HL-60 (cell line): Measurements from ENCODE around the gene ACTA2.

Experiments
- DNase-seq, 2 experiments: peaks; one replicate each; pipeline ENCODE4 v3.0.0-alpha.2; 2010 to 2020; ENCODE audit warnings: low read depth in 1 of 2, low spot score in 1 of 2
- H3K27ac ChIP-seq: fragments of 250-450 bp; sonication (Bioruptor Pico); replicated peaks from 2 replicates; pipeline ENCODE4 v1.5.1; 2020; ENCODE audit warnings: mild to moderate bottlenecking, moderate library complexity
- H3K27me3 ChIP-seq: fragments of 250-450 bp; sonication (Bioruptor Pico); 2 replicates; pipeline ENCODE4 v1.5.1; 2021; ENCODE audit warnings: mild to moderate bottlenecking, moderate library complexity; ENCODE audit not compliant: insufficient read depth, poor library complexity, severe bottlenecking
- H3K4me3 ChIP-seq: replicated peaks from 2 replicates; pipeline ENCODE4 v1.5.1; 2011; ENCODE audit warnings: mild to moderate bottlenecking, control low read depth, low read length; ENCODE audit not compliant: insufficient read depth
- CTCF ChIP-seq: IDR thresholded peaks from one replicate; pipeline ENCODE4 v1.5.1; 2011; ENCODE audit warnings: low read length, control low read depth, inconsistent platforms; ENCODE audit not compliant: insufficient read depth
- GABPA ChIP-seq: IDR thresholded peaks from 2 replicates; pipeline ENCODE4 v1.6.1; 2012; ENCODE audit warnings: low read depth
- POLR2AphosphoS5 ChIP-seq: IDR thresholded peaks from 2 replicates; pipeline ENCODE4 v1.6.1; 2012; ENCODE audit warnings: low read depth
- REST ChIP-seq: IDR thresholded peaks from 2 replicates; pipeline ENCODE4 v1.6.1; 2012; ENCODE audit warnings: low read depth; ENCODE audit not compliant: insufficient replicate concordance
- SPI1 ChIP-seq: IDR thresholded peaks from 2 replicates; pipeline ENCODE4 v1.6.1; 2012; ENCODE audit warnings: low read depth, mild to moderate bottlenecking, borderline replicate concordance

The ACTA2 gene

DNA sequence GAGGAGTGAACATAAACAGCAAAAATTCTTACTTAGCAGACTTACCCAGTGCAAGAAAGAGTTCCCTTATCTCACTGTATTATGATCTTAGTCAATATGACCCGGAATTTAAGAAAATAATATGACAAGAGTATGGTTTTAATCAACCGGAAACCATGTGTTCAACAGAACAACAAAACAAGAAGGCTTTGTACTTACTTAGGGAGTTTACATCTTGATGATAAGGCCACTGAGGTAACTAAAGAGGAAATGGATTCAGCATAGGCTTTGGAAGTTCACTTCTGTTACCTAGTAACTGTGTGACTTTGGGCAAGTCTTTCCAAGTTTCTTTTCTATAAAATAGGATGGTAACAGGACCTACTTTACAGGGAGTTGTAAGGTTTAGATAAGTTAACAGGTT, 30.6 kb upstream of the ACTA2 start:
- Histone ChIP-seq H3K27me3 (no peaks in the 10 kb centered on the region), H3K27ac (no peak overlapping the region), H3K4me3 (no peak overlapping the region)
- no peak for DNase-seq
- TF ChIP-seq GABPA (no peak), POLR2AphosphoS5 (no peak), CTCF (no peak), REST (no peak), SPI1 (no peak; the same call in 1 of the 2 replicates)

DNA sequence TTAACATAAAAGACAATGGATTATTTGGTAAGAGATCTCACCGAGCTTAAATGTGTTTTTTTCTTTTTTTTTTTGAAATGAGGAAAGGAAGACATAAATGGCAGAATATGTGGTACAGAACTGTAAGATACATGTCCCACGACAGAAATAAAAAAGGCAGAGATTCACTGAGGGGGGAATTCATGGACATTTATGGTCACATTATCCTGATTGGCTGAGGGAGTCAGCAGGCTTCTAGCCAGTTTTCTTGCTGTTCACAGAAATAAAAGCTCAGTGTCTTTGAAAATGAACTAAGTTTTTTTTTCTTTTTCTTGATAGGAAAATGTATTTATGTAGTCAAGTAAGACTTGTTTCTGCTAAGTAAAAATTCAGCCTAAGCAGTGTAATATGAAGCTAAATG, 29.8 kb upstream of the ACTA2 start:
- Histone ChIP-seq H3K27ac (no peak overlapping the region), H3K27me3 (no peaks in the 10 kb centered on the region), H3K4me3 (no peak overlapping the region)
- TF ChIP-seq CTCF (no peak), SPI1 (no peak), POLR2AphosphoS5 (no peak), GABPA (no peak), REST (no peak)
- no peak for DNase-seq

- H3K4me3 ChIP-seq: no peak overlapping the region
- no peaks in the 10 kb centered on the region for H3K27me3 ChIP-seq
- no peak overlapping the region for H3K27ac ChIP-seq
- DNase-seq: no peak
- TF ChIP-seq SPI1: no peak
Measured at GRCh38 chr10:88981435-88981834, 28.9 kb upstream of the ACTA2 start.

DNA sequence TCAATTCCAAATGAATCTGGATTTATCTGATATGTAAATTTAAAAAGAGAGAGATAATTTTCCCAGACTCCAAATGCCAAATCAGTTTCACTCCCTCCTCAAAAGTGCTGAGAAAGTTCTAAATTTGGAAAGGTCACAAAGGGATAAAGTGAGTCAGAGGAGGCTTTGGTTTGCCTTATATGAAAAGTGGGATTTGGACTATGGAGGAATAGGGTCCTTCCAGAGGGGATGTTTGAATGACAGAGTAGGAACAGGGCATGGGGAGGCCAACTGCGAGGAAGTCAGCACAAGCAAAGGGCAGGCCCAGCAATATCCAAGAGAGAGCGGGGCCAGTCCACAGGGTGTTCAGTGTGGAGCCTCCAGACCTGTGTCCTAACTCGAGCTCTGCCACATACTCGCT, 28.2 kb upstream of the ACTA2 start:
- TF ChIP-seq GABPA (no peak), REST (no peak), POLR2AphosphoS5 (no peak), CTCF (no peak), SPI1 (no peak)
- no peak for DNase-seq
- H3K4me3 ChIP-seq: no peak overlapping the region
- no peaks in the 10 kb centered on the region for H3K27me3 ChIP-seq
- H3K27ac ChIP-seq: no peak overlapping the region
